ENCODE measurements around the gene CEP85. TPM values are rescaled to one million over a fixed set of nuclear protein-coding genes. Genes with fewer than 3 reads are reported as not detected.

CEP85 gene
- total and polyA plus RNA-seq, 9 of the 15 experiments (the other 6 are each of a cell fraction or from before 2014, with no cell fraction given) = 42.1 to 140 (median 92.6) TPM

- TF ChIP-seq, protein P1, sequence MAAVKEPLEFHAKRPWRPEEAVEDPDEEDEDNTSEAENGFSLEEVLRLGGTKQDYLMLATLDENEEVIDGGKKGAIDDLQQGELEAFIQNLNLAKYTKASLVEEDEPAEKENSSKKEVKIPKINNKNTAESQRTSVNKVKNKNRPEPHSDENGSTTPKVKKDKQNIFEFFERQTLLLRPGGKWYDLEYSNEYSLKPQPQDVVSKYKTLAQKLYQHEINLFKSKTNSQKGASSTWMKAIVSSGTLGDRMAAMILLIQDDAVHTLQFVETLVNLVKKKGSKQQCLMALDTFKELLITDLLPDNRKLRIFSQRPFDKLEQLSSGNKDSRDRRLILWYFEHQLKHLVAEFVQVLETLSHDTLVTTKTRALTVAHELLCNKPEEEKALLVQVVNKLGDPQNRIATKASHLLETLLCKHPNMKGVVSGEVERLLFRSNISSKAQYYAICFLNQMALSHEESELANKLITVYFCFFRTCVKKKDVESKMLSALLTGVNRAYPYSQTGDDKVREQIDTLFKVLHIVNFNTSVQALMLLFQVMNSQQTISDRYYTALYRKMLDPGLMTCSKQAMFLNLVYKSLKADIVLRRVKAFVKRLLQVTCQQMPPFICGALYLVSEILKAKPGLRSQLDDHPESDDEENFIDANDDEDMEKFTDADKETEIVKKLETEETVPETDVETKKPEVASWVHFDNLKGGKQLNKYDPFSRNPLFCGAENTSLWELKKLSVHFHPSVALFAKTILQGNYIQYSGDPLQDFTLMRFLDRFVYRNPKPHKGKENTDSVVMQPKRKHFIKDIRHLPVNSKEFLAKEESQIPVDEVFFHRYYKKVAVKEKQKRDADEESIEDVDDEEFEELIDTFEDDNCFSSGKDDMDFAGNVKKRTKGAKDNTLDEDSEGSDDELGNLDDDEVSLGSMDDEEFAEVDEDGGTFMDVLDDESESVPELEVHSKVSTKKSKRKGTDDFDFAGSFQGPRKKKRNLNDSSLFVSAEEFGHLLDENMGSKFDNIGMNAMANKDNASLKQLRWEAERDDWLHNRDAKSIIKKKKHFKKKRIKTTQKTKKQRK (IDR thresholded peaks at IDR 0.05; ENCODE audit: borderline replicate concordance, low read depth, low read length) = no peak
- TF ChIP-seq ZNF282 (CRISPR knock-in tag; IDR thresholded peaks at IDR 0.05) (no peak), SMARCE1 (IDR thresholded peaks at IDR 0.05) (no peak)
Observed at GRCh38 chr1:26252718-26253117, 18.7 kb downstream of the CEP85 start (continued).

DNA sequence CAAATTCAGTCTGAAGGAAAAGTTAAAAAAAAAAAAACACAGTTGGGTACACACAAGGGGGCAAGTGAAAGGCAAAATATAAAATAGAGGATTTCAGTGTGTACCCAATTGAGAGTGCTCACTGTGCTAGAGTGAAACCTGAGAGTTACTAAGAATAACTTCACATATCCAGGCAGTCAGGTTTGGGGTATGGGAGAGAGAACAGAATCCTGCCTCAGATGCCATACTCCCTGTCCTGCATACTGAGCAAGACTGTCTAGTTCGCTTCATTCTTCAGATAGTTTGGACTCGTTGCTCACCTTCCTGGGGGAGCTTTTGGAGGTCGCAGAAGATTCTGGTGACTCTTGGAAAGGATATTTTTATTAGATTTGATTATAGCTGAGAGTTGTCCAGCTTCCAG, 20.4 kb downstream of the CEP85 start:
- POLR2A ChIA-PET = interaction anchor here (0.6 to 1.4 kb wide), 3 partner anchors 11 to 176 kb away, joined by 3 to 4 read pairs (median 3); no protein-coding TSS in a partner anchor
- H3K4me1 ChIP-seq (replicated peaks in 1 of 2; ENCODE audit: control insufficient read depth in 2 of 2, insufficient read depth in 2 of 2, low read length in 2 of 2) = no peaks in the 10 kb centered on the region
- peaks cover 60% of the 10 kb centered on the region for H3K79me2 ChIP-seq (ENCODE audit: control insufficient read depth, insufficient read depth, low read length)
- no TSS peak for BruUV-seq (replicated peaks)
- H3K9ac ChIP-seq (ENCODE audit: insufficient read depth in 1 of 2, low read depth in 2 of 2, low read length in 2 of 2) = no peak overlapping the region
- no peak overlapping the region for H3K4me3 ChIP-seq
- no peak overlapping the region for H2AFZ ChIP-seq (ENCODE audit: low read depth, low read length)
- 90% methylated on average over 3 of the region's 3 CpGs for WGBS (ENCODE audit: insufficient coverage, low coverage, missing lambda C conversion rate)
- no peaks in the 10 kb centered on the region for H4K20me1 ChIP-seq (replicated peaks; ENCODE audit: control insufficient read depth, insufficient read depth, low read length)
- H3K9me3 ChIP-seq (replicated peaks; ENCODE audit: control insufficient read depth, insufficient read depth, low read depth, low read length) = no peaks in the 10 kb centered on the region
- intact Hi-C loops (cut with micrococcal nuclease) (no loop called here), in situ Hi-C loops (cut with MboI) (no loop called here)
- no peak for FAIRE-seq
- peaks cover 91% of the 10 kb centered on the region for H3K36me3 ChIP-seq (ENCODE audit: control insufficient read depth, insufficient read depth, low read length)
- no peaks in the 10 kb centered on the region for H3K9me1 ChIP-seq (ENCODE audit: control insufficient read depth, insufficient read depth, low read length)
- H3K27ac ChIP-seq (ENCODE audit: extremely low read depth, low read depth, low read length) = no peak overlapping the region
- H3K4me2 ChIP-seq (ENCODE audit: insufficient read depth, low read length) = no peak overlapping the region
- H3K27me3 ChIP-seq (ENCODE audit: control insufficient read depth in 2 of 2, insufficient read depth in 2 of 2, low read length in 2 of 2) = no peaks in the 10 kb centered on the region
- CTCF ChIA-PET (ENCODE audit: low intra/inter-chr PET ratio) = interaction anchor here (0.8 to 1.5 kb wide), 2 partner anchors 11 to 137 kb away, joined by 3 to 4 read pairs; no protein-coding TSS in a partner anchor
- ATAC-seq = no peak
- no peak for DNase-seq (ENCODE audit: extremely low read depth in 1 of 4, low spot score in 3 of 4)
- TF ChIP-seq ZNF609 (CRISPR knock-in tag; IDR thresholded peaks at IDR 0.05; ENCODE audit: borderline replicate concordance) (no peak), MIER1 (IDR thresholded peaks at IDR 0.05; ENCODE audit: low read depth) (no peak), NR2C1 (IDR thresholded peaks at IDR 0.05) (no peak), NR2C1 (tag; IDR thresholded peaks at IDR 0.05) (no peak)

All from K562 (cell line).